Esophagus muscularis mucosa (tissue), 4 donors: ENCODE measurements around the gene PTPRK.

Source experiments
- EP300 ChIP-seq: sonication (generic); formaldehyde crosslinking; IDR thresholded peaks from one replicate; pipeline ENCODE4 v1.6.1; 2017; ENCODE audit warnings: antibody characterized with exemption
- POLR2A ChIP-seq: fragments of 450-650 bp; IDR thresholded peaks from one replicate; pipeline ENCODE4 v1.6.1; 2017; ENCODE audit warnings: antibody characterized with exemption, moderate library complexity, mild to moderate bottlenecking, low read depth
- POLR2AphosphoS5 ChIP-seq, 2 donors: sonication (generic); formaldehyde crosslinking; IDR thresholded peaks; one replicate each; pipeline ENCODE4 v1.6.1; 2017; ENCODE audit warnings: antibody characterized with exemption in 2 of 2
- TF ChIP-seq, protein P1 (sequence below), 3 experiments: fragments of 200-600 bp in 2 of 3; fragments of 450-650 bp in 1 of 3; sonication (generic) in 2 of 3; IDR thresholded peaks; one replicate each; pipeline ENCODE4 v1.5.1; 2017 to 2019; ENCODE audit warnings: antibody characterized with exemption in 3 of 3, mild to moderate bottlenecking in 2 of 3, moderate library complexity in 1 of 3

GRCh38 chr6:127998985-127999384, 521.4 kb downstream of the PTPRK start:
- TF ChIP-seq POLR2A (no peak), EP300 (no peak), POLR2AphosphoS5 (IDR thresholded peaks at IDR 0.05) (no peak)
- TF ChIP-seq, protein P1, sequence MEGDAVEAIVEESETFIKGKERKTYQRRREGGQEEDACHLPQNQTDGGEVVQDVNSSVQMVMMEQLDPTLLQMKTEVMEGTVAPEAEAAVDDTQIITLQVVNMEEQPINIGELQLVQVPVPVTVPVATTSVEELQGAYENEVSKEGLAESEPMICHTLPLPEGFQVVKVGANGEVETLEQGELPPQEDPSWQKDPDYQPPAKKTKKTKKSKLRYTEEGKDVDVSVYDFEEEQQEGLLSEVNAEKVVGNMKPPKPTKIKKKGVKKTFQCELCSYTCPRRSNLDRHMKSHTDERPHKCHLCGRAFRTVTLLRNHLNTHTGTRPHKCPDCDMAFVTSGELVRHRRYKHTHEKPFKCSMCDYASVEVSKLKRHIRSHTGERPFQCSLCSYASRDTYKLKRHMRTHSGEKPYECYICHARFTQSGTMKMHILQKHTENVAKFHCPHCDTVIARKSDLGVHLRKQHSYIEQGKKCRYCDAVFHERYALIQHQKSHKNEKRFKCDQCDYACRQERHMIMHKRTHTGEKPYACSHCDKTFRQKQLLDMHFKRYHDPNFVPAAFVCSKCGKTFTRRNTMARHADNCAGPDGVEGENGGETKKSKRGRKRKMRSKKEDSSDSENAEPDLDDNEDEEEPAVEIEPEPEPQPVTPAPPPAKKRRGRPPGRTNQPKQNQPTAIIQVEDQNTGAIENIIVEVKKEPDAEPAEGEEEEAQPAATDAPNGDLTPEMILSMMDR (IDR thresholded peaks at IDR 0.05): no peak
